ENCODE results near the gene PLOD2. TPM values are rescaled to one million over a fixed set of nuclear protein-coding genes. Genes with fewer than 3 reads are reported as not detected.

PLOD2 gene
- total and polyA plus RNA-seq, 2 donors (not counting 1 experiment from before 2014, with no cell fraction given), result not detected

- no peak for TF ChIP-seq EZH2 (IDR thresholded peaks at IDR 0.05; ENCODE audit: borderline replicate concordance, insufficient read depth, low read depth, low read length, poor library complexity, severe bottlenecking)
- no peak for TF ChIP-seq CTCF (IDR thresholded peaks at IDR 0.05)
- Mint-ChIP-seq H3K27me3 (peaks cover 20% of the 10 kb centered on the region), H3K9me3 (ENCODE audit: insufficient read depth) (peaks cover 3% of the 10 kb centered on the region), H3K4me3 (no peak overlapping the region), H3K27ac (no peak overlapping the region), H3K4me1 (peaks cover 6% of the 10 kb centered on the region)
- H4K20me1 ChIP-seq (ENCODE audit: control insufficient read depth, insufficient read depth, low read length, poor library complexity, severe bottlenecking), result no peaks in the 10 kb centered on the region
- no peak overlapping the region for H2AFZ ChIP-seq (ENCODE audit: insufficient read depth, low read depth, low read length, poor library complexity, severe bottlenecking)
- intact Hi-C loops (cut with micrococcal nuclease), result no loop called here
- H3K79me2 ChIP-seq (ENCODE audit: control insufficient read depth, insufficient read depth, low read length), result no peaks in the 10 kb centered on the region
- DNase-seq (no peak), ATAC-seq (ENCODE audit: low read depth) (no peak)
- POLR2A ChIA-PET, result no interaction called here
- H3K4me3 ChIP-seq (ENCODE audit: control extremely low read depth in 1 of 5, extremely low read depth in 1 of 5, insufficient read depth in 1 of 5, low read depth in 2 of 5, low read length in 4 of 5), result no peak overlapping the region
- no CpG with 5 or more reads among the region's 2 CpGs for WGBS (ENCODE audit: insufficient coverage)
- H3K9me3 ChIP-seq (ENCODE audit: control extremely low read depth in 1 of 3, control insufficient read depth in 2 of 3, insufficient read depth in 1 of 3, low read length in 2 of 3), result no peaks in the 10 kb centered on the region
- H3K9ac ChIP-seq (ENCODE audit: low read length), result no peak overlapping the region
- CTCF ChIA-PET, result no interaction called here
- H3K27ac ChIP-seq (ENCODE audit: low read length in 2 of 2), result no peak overlapping the region
- no peaks in the 10 kb centered on the region for H3K36me3 ChIP-seq (replicated peaks in 1 of 2; ENCODE audit: control extremely low read depth in 1 of 2, control insufficient read depth in 1 of 2, extremely low read depth in 1 of 2, insufficient read depth in 2 of 2, low read length in 1 of 2)
- peaks cover 0 to 14% (median 12%) of the 10 kb centered on the region in 4 experiments for H3K27me3 ChIP-seq (replicated peaks in 1 of 4; ENCODE audit: control extremely low read depth in 1 of 4, control insufficient read depth in 3 of 4, insufficient read depth in 4 of 4, low read length in 3 of 4)
- peaks cover 6 to 7% of the 10 kb centered on the region in 2 donors for H3K4me1 ChIP-seq (ENCODE audit: control insufficient read depth in 2 of 2, insufficient read depth in 2 of 2, low read length in 2 of 2)
- no peak overlapping the region for H3K4me2 ChIP-seq (replicated peaks; ENCODE audit: low read depth, low read length, poor library complexity, severe bottlenecking)
These were observed 4.9 kb upstream of the PLOD2 start for GRCh38 chr3:146165877-146166276.

- ChIA-PET POLR2A (no interaction called here), CTCF (no interaction called here)
- H3K4me1 Mint-ChIP-seq, result peaks cover 9% of the 10 kb centered on the region
- DNase-seq (no peak), ATAC-seq (ENCODE audit: low read depth) (no peak)
- Histone ChIP-seq H3K9ac (ENCODE audit: low read length) (no peak overlapping the region), H3K4me3 (ENCODE audit: control extremely low read depth in 1 of 5, extremely low read depth in 1 of 5, insufficient read depth in 1 of 5, low read depth in 2 of 5, low read length in 4 of 5) (no peak overlapping the region), H3K27me3 (replicated peaks in 1 of 4; ENCODE audit: control extremely low read depth in 1 of 4, control insufficient read depth in 3 of 4, insufficient read depth in 4 of 4, low read length in 3 of 4) (peaks cover 0 to 19% (median 14%) of the 10 kb centered on the region in 4 experiments), H3K27ac (ENCODE audit: low read length in 2 of 2) (no peak overlapping the region), H3K4me2 (replicated peaks; ENCODE audit: low read depth, low read length, poor library complexity, severe bottlenecking) (no peak overlapping the region), H2AFZ (ENCODE audit: insufficient read depth, low read depth, low read length, poor library complexity, severe bottlenecking) (no peak overlapping the region), H3K4me1 (ENCODE audit: control insufficient read depth in 2 of 2, insufficient read depth in 2 of 2, low read length in 2 of 2) (peaks cover 12 to 14% of the 10 kb centered on the region in 2 donors), H3K79me2 (ENCODE audit: control insufficient read depth, insufficient read depth, low read length) (no peaks in the 10 kb centered on the region), H4K20me1 (ENCODE audit: control insufficient read depth, insufficient read depth, low read length, poor library complexity, severe bottlenecking) (no peaks in the 10 kb centered on the region), H3K36me3 (replicated peaks in 1 of 2; ENCODE audit: control extremely low read depth in 1 of 2, control insufficient read depth in 1 of 2, extremely low read depth in 1 of 2, insufficient read depth in 2 of 2, low read length in 1 of 2) (no peaks in the 10 kb centered on the region), H3K9me3 (ENCODE audit: control extremely low read depth in 1 of 3, control insufficient read depth in 2 of 3, insufficient read depth in 1 of 3, low read length in 2 of 3) (no peaks in the 10 kb centered on the region)
- intact Hi-C loops (cut with micrococcal nuclease), result no loop called here
- no peak for TF ChIP-seq EZH2 (IDR thresholded peaks at IDR 0.05; ENCODE audit: borderline replicate concordance, insufficient read depth, low read depth, low read length, poor library complexity, severe bottlenecking)
- no peak for TF ChIP-seq CTCF (IDR thresholded peaks at IDR 0.05)
- no peak overlapping the region for H3K27ac Mint-ChIP-seq
- no peak overlapping the region for H3K4me3 Mint-ChIP-seq
- H3K27me3 Mint-ChIP-seq, result peaks cover 23% of the 10 kb centered on the region
- H3K9me3 Mint-ChIP-seq (ENCODE audit: insufficient read depth), result peaks cover 3% of the 10 kb centered on the region
- WGBS (ENCODE audit: insufficient coverage), result 93% methylated on average over 5 of the region's 7 CpGs
These were observed 4.2 kb upstream of the PLOD2 start for GRCh38 chr3:146164971-146165769.
